ENCODE data around the gene GATA3. TPM values are rescaled to one million over a fixed set of nuclear protein-coding genes. Genes with fewer than 3 reads are reported as not detected.
A peak's percentile ranks its signal among the peaks of the same experiment; 100 is the strongest.

The GATA3 gene
- total RNA-seq, 1 donor from 2014 or later, result under 0.01 TPM

DNA sequence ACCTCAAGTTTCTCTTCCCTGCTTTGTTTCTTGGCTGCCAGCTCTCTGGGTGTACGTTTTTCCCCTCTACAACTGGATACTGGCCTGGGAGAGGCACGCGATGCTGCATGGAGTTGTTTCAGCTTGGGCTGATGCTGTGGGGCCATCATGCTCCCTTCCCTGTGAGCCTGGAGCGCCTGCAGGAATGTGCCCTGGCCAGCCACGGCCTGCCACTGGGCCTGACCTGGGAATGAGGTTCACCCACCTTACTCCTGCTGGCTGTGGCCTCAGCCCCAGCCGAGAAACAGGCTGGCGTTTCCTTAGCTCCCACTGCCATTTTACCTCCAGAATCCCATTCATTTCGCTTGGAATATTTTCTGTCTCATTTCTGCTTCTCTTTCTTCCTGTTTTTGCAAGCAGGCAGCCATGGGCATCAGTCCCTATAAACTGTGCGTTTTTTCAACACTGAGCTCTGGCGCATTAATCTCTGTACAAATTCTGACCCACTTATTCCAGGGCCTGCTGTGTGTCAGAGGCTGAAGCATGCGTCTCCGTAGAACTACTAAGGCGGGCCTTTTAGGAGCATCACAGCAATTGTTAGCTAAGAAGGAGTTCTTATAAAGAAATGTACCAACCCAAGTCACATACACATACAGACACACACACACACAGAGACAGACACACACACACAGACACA, 57.9 kb downstream of the GATA3 start:
- no peak overlapping the region for H3K4me3 ChIP-seq (ENCODE audit: low read depth, low read length)
- H3K36me3 ChIP-seq (ENCODE audit: control insufficient read depth, insufficient read depth, low read length), result no peaks in the 10 kb centered on the region
- no peak for DNase-seq (ENCODE audit: low read depth)
- no peak for FAIRE-seq
- no peaks in the 10 kb centered on the region for H3K27me3 ChIP-seq (ENCODE audit: control insufficient read depth, insufficient read depth, low read length)
- TF ChIP-seq CTCF (IDR thresholded peaks at IDR 0.05; ENCODE audit: insufficient read depth, low read length, severe bottlenecking), result no peak

DNA sequence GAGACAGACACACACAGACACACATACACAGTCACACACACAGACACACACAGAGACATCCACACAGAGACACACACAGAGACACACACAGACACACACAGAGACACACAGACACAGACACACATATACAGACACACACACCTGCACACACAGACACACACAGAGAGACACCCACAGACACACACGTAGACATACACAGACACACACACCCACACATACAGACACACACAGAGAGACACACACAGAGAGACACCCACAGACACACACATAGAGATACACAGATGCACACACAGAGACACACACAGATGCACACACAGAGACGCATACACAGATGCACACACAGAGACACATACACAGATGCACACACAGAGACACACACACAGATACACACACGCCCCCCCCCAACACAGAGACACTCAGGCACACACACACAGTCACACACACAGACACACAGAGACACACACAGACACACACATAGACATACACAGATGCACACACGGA, 58.5 kb downstream of the GATA3 start:
- no peak overlapping the region for H3K4me3 ChIP-seq (ENCODE audit: low read depth, low read length)
- TF ChIP-seq CTCF (IDR thresholded peaks at IDR 0.05; ENCODE audit: insufficient read depth, low read length, severe bottlenecking), result no peak
- H3K27me3 ChIP-seq (ENCODE audit: control insufficient read depth, insufficient read depth, low read length), result no peaks in the 10 kb centered on the region
- no peak for DNase-seq (ENCODE audit: low read depth)
- peak; percentile 99 for FAIRE-seq
- no peaks in the 10 kb centered on the region for H3K36me3 ChIP-seq (ENCODE audit: control insufficient read depth, insufficient read depth, low read length)

DNA sequence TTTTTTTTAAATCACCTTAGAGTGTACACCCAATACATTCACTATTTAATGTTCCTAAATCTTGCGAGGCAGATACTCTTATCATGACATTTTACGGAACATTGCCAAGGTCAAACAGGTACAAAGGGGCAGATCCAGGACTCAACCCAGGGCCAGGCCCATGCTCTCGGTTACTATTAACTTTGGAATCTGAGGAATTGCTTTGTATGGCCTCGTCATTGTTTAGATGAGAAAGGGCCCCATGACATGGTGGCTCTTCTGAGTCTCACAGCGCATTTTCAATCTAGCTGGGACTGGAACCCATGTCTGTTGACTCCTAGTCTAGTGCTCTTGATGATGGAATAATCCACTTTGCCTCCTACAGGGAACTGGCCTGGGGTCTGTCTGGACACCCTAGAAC, 59.1 kb downstream of the GATA3 start:
- no peak for FAIRE-seq
- DNase-seq (ENCODE audit: low read depth), result no peak
- no peak for TF ChIP-seq CTCF (IDR thresholded peaks at IDR 0.05; ENCODE audit: insufficient read depth, low read length, severe bottlenecking)
- no peak overlapping the region for H3K4me3 ChIP-seq (ENCODE audit: low read depth, low read length)
- H3K36me3 ChIP-seq (ENCODE audit: control insufficient read depth, insufficient read depth, low read length), result no peaks in the 10 kb centered on the region
- no peaks in the 10 kb centered on the region for H3K27me3 ChIP-seq (ENCODE audit: control insufficient read depth, insufficient read depth, low read length)

GRCh38 chr10:8114741-8115617, 60.5 kb downstream of the GATA3 start:
- H3K4me3 ChIP-seq (ENCODE audit: low read depth, low read length), result no peak overlapping the region
- no peaks in the 10 kb centered on the region for H3K27me3 ChIP-seq (ENCODE audit: control insufficient read depth, insufficient read depth, low read length)
- H3K36me3 ChIP-seq (ENCODE audit: control insufficient read depth, insufficient read depth, low read length), result no peaks in the 10 kb centered on the region
- no peak for TF ChIP-seq CTCF (IDR thresholded peaks at IDR 0.05; ENCODE audit: insufficient read depth, low read length, severe bottlenecking)
- FAIRE-seq, result no peak
- DNase-seq (ENCODE audit: low read depth), result no peak

- no peak overlapping the region for H3K4me3 ChIP-seq (ENCODE audit: low read depth, low read length)
- DNase-seq (ENCODE audit: low read depth), result no peak
- no peaks in the 10 kb centered on the region for H3K27me3 ChIP-seq (ENCODE audit: control insufficient read depth, insufficient read depth, low read length)
- no peak for TF ChIP-seq CTCF (IDR thresholded peaks at IDR 0.05; ENCODE audit: insufficient read depth, low read length, severe bottlenecking)
- H3K36me3 ChIP-seq (ENCODE audit: control insufficient read depth, insufficient read depth, low read length), result no peaks in the 10 kb centered on the region
- no peak for FAIRE-seq
Observed at GRCh38 chr10:8115618-8115980, 61.1 kb downstream of the GATA3 start.

Data from bronchial epithelial cell (primary cell).